CD4-positive, alpha-beta T cell (primary cell): ENCODE data around the gene SERPINA12. TPM values are rescaled to one million over a fixed set of nuclear protein-coding genes. Genes with fewer than 3 reads are reported as not detected.

Experiments used
- ATAC-seq: fragments of 200-7000 bp; cut with Tn5 transposase; one replicate; pipeline ENCODE4 v1.10.0; 2022; ENCODE audit warnings: mild to moderate bottlenecking; ENCODE audit not compliant: poor library complexity
- CTCF ChIA-PET: fragments of 350-600 bp; sonication (Branson Sonifier 250); formaldehyde crosslinking; loops from one replicate; lab custom pipeline; 2021; ENCODE audit warnings: antibody characterized with exemption, inconsistent platforms; lab: Charles Lee
- POLR2A ChIA-PET: fragments of 350-600 bp; sonication (Branson Sonifier 250); formaldehyde crosslinking; loops from one replicate; lab custom pipeline; 2021; ENCODE audit warnings: antibody characterized with exemption, inconsistent platforms; lab: Charles Lee
- DNase-seq, 14 experiments: peaks; one replicate each; pipeline ENCODE4 v3.0.0-alpha.2; 2013 to 2020; ENCODE audit warnings: mixed read lengths in 2 of 14
- H3K27ac ChIP-seq, 2 donors: one replicate each; pipeline versions ENCODE4 v1.5.1 to v1.7.0; 2013; ENCODE audit warnings: low read length in 2 of 2, low read depth in 1 of 2, mild to moderate bottlenecking in 1 of 2
- H3K27me3 ChIP-seq, 2 experiments: 1 replicate in 1 of 2; 2 replicates in 1 of 2; pipeline versions ENCODE4 v1.6.1 to v1.7.0; 2013; ENCODE audit warnings: low read length in 2 of 2, control low read depth in 1 of 2, mild to moderate bottlenecking in 1 of 2, moderate library complexity in 1 of 2; ENCODE audit not compliant: insufficient read depth in 2 of 2, control insufficient read depth in 1 of 2
- H3K36me3 ChIP-seq: one replicate; pipeline ENCODE4 v1.6.1; 2013; ENCODE audit warnings: low read length, control low read depth; ENCODE audit not compliant: insufficient read depth
- H3K4me1 ChIP-seq: one replicate; pipeline ENCODE4 v1.6.1; 2013; ENCODE audit warnings: low read length, control low read depth; ENCODE audit not compliant: insufficient read depth
- H3K4me3 ChIP-seq: one replicate; pipeline ENCODE4 v1.5.1; 2013; ENCODE audit warnings: mild to moderate bottlenecking, low read length, moderate library complexity
- H3K9me3 ChIP-seq, 2 experiments: 1 replicate in 1 of 2; 2 replicates in 1 of 2; pipeline versions ENCODE4 v1.6.1 to v1.7.0; 2013; ENCODE audit warnings: low read length in 2 of 2, mild to moderate bottlenecking in 2 of 2, control low read depth in 1 of 2, moderate library complexity in 1 of 2; ENCODE audit not compliant: control insufficient read depth in 1 of 2, insufficient read depth in 1 of 2
- H3K27ac Mint-ChIP-seq: one replicate; pipeline ENCODE4 v1.8.0; 2020; ENCODE audit warnings: mixed read lengths
- H3K27me3 Mint-ChIP-seq: one replicate; pipeline ENCODE4 v1.8.0; 2021; ENCODE audit warnings: mixed read lengths
- H3K36me3 Mint-ChIP-seq: one replicate; pipeline ENCODE4 v1.8.0; 2021; ENCODE audit warnings: low read depth, mixed read lengths
- H3K4me1 Mint-ChIP-seq: one replicate; pipeline ENCODE4 v1.8.0; 2021; ENCODE audit warnings: low read depth, mixed read lengths
- H3K4me3 Mint-ChIP-seq: one replicate; pipeline ENCODE4 v1.8.0; 2020; ENCODE audit warnings: mild to moderate bottlenecking, mixed read lengths
- H3K9me3 Mint-ChIP-seq: one replicate; pipeline ENCODE4 v1.8.0; 2020; ENCODE audit warnings: mixed read lengths
- intact Hi-C, 2 experiments: fragments of 100-400 bp; cut with DNase I in 1 of 2; cut with micrococcal nuclease in 1 of 2; formaldehyde crosslinking; loops; one replicate each; pipeline versions ENCODE4 v1.15.1 to v1.9.0; 2023 to 2025; cut with DNase I, micrococcal nuclease
- total RNA-seq, 174 experiments: library from RNA in 2 of 174; stranded (reverse) in 2 of 174; gene quantifications; one replicate each; pipeline ENCODE4 v1.2.3 and lab custom pipeline; 2021 to 2026
- TF ChIP-seq, protein P1 (sequence below): fragments of 200-600 bp; IDR thresholded peaks from one replicate; pipeline ENCODE4 v1.8.0; 2022; ENCODE audit warnings: antibody characterized with exemption, mild to moderate bottlenecking

Gene SERPINA12
- total RNA-seq, 2 experiments from 2014 or later: not detected

DNA sequence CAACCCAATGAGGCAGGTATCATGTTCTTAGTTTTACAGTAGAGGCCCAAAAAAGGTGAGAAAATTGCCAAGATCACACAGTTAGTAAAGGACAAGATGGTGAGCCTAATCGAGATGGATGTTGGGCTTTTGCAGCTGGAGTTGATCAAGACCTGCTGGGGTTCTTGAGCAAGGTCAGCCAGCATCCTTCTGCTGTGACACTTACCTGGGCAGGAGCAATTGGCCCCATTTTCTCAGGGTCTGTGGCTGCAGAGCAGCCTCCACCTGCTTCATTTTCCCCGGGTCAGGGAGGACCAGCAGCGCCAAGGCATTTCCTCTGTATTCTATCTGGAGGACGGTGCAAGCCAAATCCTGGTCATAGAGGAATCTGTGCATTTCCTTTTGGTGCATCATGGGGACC is 63.1 kb downstream of the SERPINA12 start:
- TF ChIP-seq, protein P1, sequence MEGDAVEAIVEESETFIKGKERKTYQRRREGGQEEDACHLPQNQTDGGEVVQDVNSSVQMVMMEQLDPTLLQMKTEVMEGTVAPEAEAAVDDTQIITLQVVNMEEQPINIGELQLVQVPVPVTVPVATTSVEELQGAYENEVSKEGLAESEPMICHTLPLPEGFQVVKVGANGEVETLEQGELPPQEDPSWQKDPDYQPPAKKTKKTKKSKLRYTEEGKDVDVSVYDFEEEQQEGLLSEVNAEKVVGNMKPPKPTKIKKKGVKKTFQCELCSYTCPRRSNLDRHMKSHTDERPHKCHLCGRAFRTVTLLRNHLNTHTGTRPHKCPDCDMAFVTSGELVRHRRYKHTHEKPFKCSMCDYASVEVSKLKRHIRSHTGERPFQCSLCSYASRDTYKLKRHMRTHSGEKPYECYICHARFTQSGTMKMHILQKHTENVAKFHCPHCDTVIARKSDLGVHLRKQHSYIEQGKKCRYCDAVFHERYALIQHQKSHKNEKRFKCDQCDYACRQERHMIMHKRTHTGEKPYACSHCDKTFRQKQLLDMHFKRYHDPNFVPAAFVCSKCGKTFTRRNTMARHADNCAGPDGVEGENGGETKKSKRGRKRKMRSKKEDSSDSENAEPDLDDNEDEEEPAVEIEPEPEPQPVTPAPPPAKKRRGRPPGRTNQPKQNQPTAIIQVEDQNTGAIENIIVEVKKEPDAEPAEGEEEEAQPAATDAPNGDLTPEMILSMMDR: no peak
- H3K9me3 ChIP-seq: peaks cover 0 to 3% of the 10 kb centered on the region in 2 experiments
- H3K36me3 ChIP-seq: no peaks in the 10 kb centered on the region
- Mint-ChIP-seq H3K36me3 (no peaks in the 10 kb centered on the region), H3K27ac (no peak overlapping the region), H3K4me1 (no peaks in the 10 kb centered on the region), H3K4me3 (no peak overlapping the region), H3K9me3 (no peaks in the 10 kb centered on the region), H3K27me3 (peaks cover 21% of the 10 kb centered on the region)
- intact Hi-C loops: no loop called here
- ChIA-PET POLR2A (no interaction called here), CTCF (no interaction called here)
- no peak for DNase-seq
- H3K4me1 ChIP-seq: no peaks in the 10 kb centered on the region
- ATAC-seq: no peak
- no peak overlapping the region for H3K4me3 ChIP-seq
- no peaks in the 10 kb centered on the region for H3K27me3 ChIP-seq
- no peak overlapping the region for H3K27ac ChIP-seq

DNA sequence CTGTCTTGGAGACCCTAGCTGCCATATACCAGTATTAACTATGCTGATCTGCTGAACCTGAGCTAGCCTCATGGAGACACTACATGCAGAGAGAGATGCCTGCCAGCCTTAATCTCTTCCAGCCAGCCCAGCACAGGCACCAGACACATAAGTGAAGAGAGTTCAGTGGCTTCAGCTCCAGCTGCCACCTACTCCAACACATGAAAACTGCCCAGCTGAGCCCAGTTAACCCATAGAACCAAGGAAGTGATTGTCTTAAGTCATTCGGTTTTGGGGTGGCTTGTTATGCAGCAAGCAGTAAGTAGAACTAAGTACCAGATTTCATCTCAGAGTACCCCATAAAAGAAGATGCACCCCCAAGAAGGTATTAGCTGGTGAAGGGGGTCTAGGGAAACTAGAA is 64.3 kb downstream of the SERPINA12 start:
- H3K4me1 Mint-ChIP-seq: no peaks in the 10 kb centered on the region
- no peak for ATAC-seq
- H3K27ac Mint-ChIP-seq: no peak overlapping the region
- Histone ChIP-seq H3K27me3 (no peaks in the 10 kb centered on the region), H3K4me3 (no peak overlapping the region), H3K4me1 (no peaks in the 10 kb centered on the region), H3K9me3 (peaks cover 0 to 3% of the 10 kb centered on the region in 2 experiments), H3K36me3 (no peaks in the 10 kb centered on the region), H3K27ac (no peak overlapping the region)
- ChIA-PET POLR2A (no interaction called here), CTCF (no interaction called here)
- H3K27me3 Mint-ChIP-seq: peaks cover 16% of the 10 kb centered on the region
- H3K9me3 Mint-ChIP-seq: no peaks in the 10 kb centered on the region
- no peak overlapping the region for H3K4me3 Mint-ChIP-seq
- no peaks in the 10 kb centered on the region for H3K36me3 Mint-ChIP-seq
- DNase-seq: no peak
- TF ChIP-seq, protein P1: no peak
- intact Hi-C loops: no loop called here

DNA sequence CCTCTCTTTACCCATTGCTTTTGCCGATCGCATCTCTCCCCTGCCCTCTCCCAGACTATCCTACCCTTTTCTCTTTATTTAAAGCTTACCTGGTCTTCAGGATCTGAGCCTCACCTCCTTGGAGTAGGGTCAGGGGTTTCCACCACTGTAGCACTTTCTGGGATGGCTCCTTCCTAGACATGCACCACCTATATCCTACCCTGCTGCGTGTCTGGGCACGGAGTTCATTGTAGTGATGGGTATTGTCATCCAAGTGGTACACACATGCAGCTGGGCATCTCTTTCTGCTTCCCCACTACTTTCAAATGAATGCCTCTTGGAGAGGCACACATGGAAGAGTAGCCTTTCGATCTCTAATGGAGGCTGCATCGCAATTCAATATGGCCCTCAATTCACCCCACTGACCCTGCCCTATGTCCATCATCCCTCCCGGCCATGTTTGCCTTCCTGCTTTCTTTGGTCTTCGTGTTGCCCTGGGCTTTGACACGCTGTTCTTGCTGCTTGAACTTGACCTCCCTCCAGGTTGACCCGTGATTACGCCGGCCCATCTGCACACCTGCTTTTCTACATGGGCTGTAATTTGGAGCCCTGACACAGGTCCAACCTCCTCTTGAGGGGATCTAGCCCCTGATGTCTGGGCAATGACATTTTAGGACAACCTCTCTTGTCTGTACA is 67.6 kb downstream of the SERPINA12 start:
- intact Hi-C loops: no loop called here
- DNase-seq (no peak), ATAC-seq (no peak)
- Histone ChIP-seq H3K9me3 (peaks cover 0 to 3% of the 10 kb centered on the region in 2 experiments), H3K36me3 (no peaks in the 10 kb centered on the region), H3K4me3 (no peak overlapping the region), H3K27ac (no peak overlapping the region), H3K27me3 (peaks cover 0 to 4% of the 10 kb centered on the region in 2 experiments), H3K4me1 (no peaks in the 10 kb centered on the region)
- Mint-ChIP-seq H3K36me3 (no peaks in the 10 kb centered on the region), H3K27me3 (peaks cover 20% of the 10 kb centered on the region), H3K27ac (no peak overlapping the region), H3K9me3 (no peaks in the 10 kb centered on the region), H3K4me3 (no peak overlapping the region), H3K4me1 (no peaks in the 10 kb centered on the region)
- TF ChIP-seq, protein P1: no peak
- CTCF ChIA-PET: no interaction called here
- POLR2A ChIA-PET: no interaction called here
